IMR-90 (cell line): ENCODE measurements around the gene POU3F3. TPM values are rescaled to one million over a fixed set of nuclear protein-coding genes. Genes with fewer than 3 reads are reported as not detected.

ENCODE experiments used
- ATAC-seq: fragments of 200-7000 bp; cut with Tn5 transposase; 2 replicates; pipeline ENCODE4 v1.9.1; 2020; ENCODE audit warnings: low read depth, mild to moderate bottlenecking, moderate library complexity
- BruUV-seq: library from RNA; stranded (reverse); fragments of 400-500 nt; replicated peaks from 2 replicates; lab custom pipeline; 2021; lab: Mats Ljungman, UMichigan
- CTCF ChIA-PET: fragments of 300-600 bp; formaldehyde crosslinking; extraction: SDS; loops from one replicate; lab custom pipeline; 2021; ENCODE audit warnings: antibody characterized with exemption; lab: Yijun Ruan, JAX
- POLR2A ChIA-PET: fragments of 300-600 bp; sonication (Branson Sonifier 250); formaldehyde crosslinking; loops from one replicate; lab custom pipeline; 2022; ENCODE audit warnings: antibody characterized with exemption; ENCODE audit not compliant: unreplicated experiment; lab: Charles Lee
- DNase-seq: peaks from one replicate; pipeline ENCODE4 v3.0.0; 2013
- H2AFZ ChIP-seq: replicated peaks from 2 replicates; pipeline ENCODE3; 2013; ENCODE audit warnings: low read length, mild to moderate bottlenecking; ENCODE audit not compliant: poor library complexity
- H2AK5ac ChIP-seq: 2 replicates; pipeline ENCODE4 v1.6.1; 2013; ENCODE audit warnings: low read depth, low read length, inconsistent platforms
- H2AK9ac ChIP-seq: replicated peaks from 2 replicates; pipeline ENCODE3; 2013; ENCODE audit warnings: mild to moderate bottlenecking, low read depth, low read length, moderate library complexity; ENCODE audit not compliant: poor library complexity
- H2BK120ac ChIP-seq: 2 replicates; pipeline ENCODE4 v1.6.1; 2013; ENCODE audit warnings: low read depth, low read length, inconsistent platforms
- H2BK15ac ChIP-seq: 3 replicates; pipeline ENCODE4 v1.6.1; 2013; ENCODE audit warnings: low read depth, low read length, inconsistent platforms
- H2BK20ac ChIP-seq: 2 replicates; pipeline ENCODE4 v1.6.1; 2013; ENCODE audit warnings: low read depth, mild to moderate bottlenecking, inconsistent platforms, low read length, moderate library complexity
- H2BK5ac ChIP-seq: 2 replicates; pipeline ENCODE4 v1.6.1; 2013; ENCODE audit warnings: mild to moderate bottlenecking, low read depth, low read length, inconsistent platforms; ENCODE audit not compliant: poor library complexity, severe bottlenecking
- H3K14ac ChIP-seq: replicated peaks from 2 replicates; pipeline ENCODE4 v1.6.1; 2013; ENCODE audit warnings: low read depth, low read length, inconsistent platforms
- H3K18ac ChIP-seq: 2 replicates; pipeline ENCODE4 v1.6.1; 2013; ENCODE audit warnings: low read depth, low read length, control low read depth
- H3K23ac ChIP-seq: 2 replicates; pipeline ENCODE4 v1.6.1; 2013; ENCODE audit warnings: low read depth, low read length, inconsistent platforms
- H3K27ac ChIP-seq: 2 replicates; pipeline ENCODE4 v1.5.1; 2013; ENCODE audit warnings: mild to moderate bottlenecking, control low read depth, low read length; ENCODE audit not compliant: insufficient read depth
- H3K27me3 ChIP-seq: 2 replicates; pipeline ENCODE4 v1.6.1; 2013; ENCODE audit warnings: low read length; ENCODE audit not compliant: control insufficient read depth, insufficient read depth
- H3K36me3 ChIP-seq: 2 replicates; pipeline ENCODE4 v1.6.1; 2013; ENCODE audit warnings: low read length, mixed read lengths; ENCODE audit not compliant: control insufficient read depth, insufficient read depth
- H3K4ac ChIP-seq: 2 replicates; pipeline ENCODE4 v1.6.1; 2013; ENCODE audit warnings: low read depth, low read length, inconsistent platforms
- H3K4me1 ChIP-seq: 2 replicates; pipeline ENCODE4 v1.6.1; 2013; ENCODE audit warnings: low read length, mixed read lengths; ENCODE audit not compliant: control insufficient read depth, insufficient read depth
- H3K4me2 ChIP-seq: 2 replicates; pipeline ENCODE4 v1.6.1; 2013; ENCODE audit warnings: low read depth, mild to moderate bottlenecking, control low read depth, low read length, moderate library complexity
- H3K4me3 ChIP-seq: 2 replicates; pipeline ENCODE4 v1.5.1; 2013; ENCODE audit warnings: low read depth, mild to moderate bottlenecking, control low read depth, low read length, moderate library complexity; ENCODE audit not compliant: insufficient read depth
- H3K56ac ChIP-seq: 2 replicates; pipeline ENCODE4 v1.6.1; 2013; ENCODE audit warnings: low read length, inconsistent platforms; ENCODE audit not compliant: insufficient read depth; ENCODE audit errors: extremely low read depth
- H3K79me1 ChIP-seq, 2 experiments: 2 replicates each; pipeline ENCODE4 v1.6.1; 2013; ENCODE audit warnings: low read length in 2 of 2, inconsistent platforms in 1 of 2, low read depth in 1 of 2
- H3K9ac ChIP-seq: 2 replicates; pipeline ENCODE4 v1.6.1; 2013; ENCODE audit warnings: low read depth, low read length, control low read depth
- H3K9me1 ChIP-seq: 2 replicates; pipeline ENCODE4 v1.6.1; 2013; ENCODE audit warnings: low read length, inconsistent platforms; ENCODE audit not compliant: insufficient read depth
- H3K9me3 ChIP-seq: 2 replicates; pipeline ENCODE4 v1.6.1; 2013; ENCODE audit warnings: low read length; ENCODE audit not compliant: control insufficient read depth, insufficient read depth
- H4K20me1 ChIP-seq: 2 replicates; pipeline ENCODE4 v1.6.1; 2013; ENCODE audit warnings: low read length, inconsistent platforms; ENCODE audit not compliant: insufficient read depth
- H4K5ac ChIP-seq: 2 replicates; pipeline ENCODE4 v1.6.1; 2013; ENCODE audit warnings: mild to moderate bottlenecking, low read depth, low read length, control low read depth
- H4K8ac ChIP-seq, 2 experiments: 2 replicates each; pipeline ENCODE4 v1.6.1; 2013; ENCODE audit warnings: low read depth in 2 of 2, low read length in 2 of 2, control low read depth in 1 of 2, inconsistent platforms in 1 of 2
- H4K91ac ChIP-seq: 2 replicates; pipeline ENCODE4 v1.6.1; 2013; ENCODE audit warnings: low read depth, low read length, inconsistent platforms; ENCODE audit not compliant: insufficient read depth
- MAZ ChIP-seq: IDR thresholded peaks from 2 replicates; pipeline ENCODE4 v1.6.1; 2012; ENCODE audit warnings: low read depth, mild to moderate bottlenecking, low read length, improper control_type of control experiment, moderate library complexity, borderline replicate concordance
- NFE2L2 ChIP-seq: fragments of 150-350 bp; IDR thresholded peaks from 2 replicates; pipeline ENCODE4 v1.6.1; 2016; ENCODE audit warnings: low read depth, mild to moderate bottlenecking, low read length
- RAD21 ChIP-seq: IDR thresholded peaks from 2 replicates; pipeline ENCODE4 v1.6.1; 2012; ENCODE audit warnings: low read length, improper control_type of control experiment
- SMC3 ChIP-seq: fragments of 150-350 bp; IDR thresholded peaks from 2 replicates; pipeline ENCODE4 v1.6.1; 2016; ENCODE audit warnings: low read depth, mild to moderate bottlenecking, antibody characterized with exemption, low read length, moderate library complexity
- WGBS, 2 experiments: methylation state at CpG; one replicate each; pipeline versions ENCODE4 v1.1.5 to v1.1.7; 2013; ENCODE audit warnings: missing lambda C conversion rate in 2 of 2; ENCODE audit not compliant: insufficient read length in 1 of 2; ENCODE audit errors: extremely low coverage in 2 of 2; 5-methylcytosine and 5-hydroxymethylcytosine counted together
- dilution Hi-C: fragments of 300-500 bp; cut with HindIII; formaldehyde crosslinking; loops from one replicate; pipeline ENCODE4 v1.14.3; 2018; ENCODE audit warnings: low sequenced_read_pairs; ENCODE audit not compliant: unreplicated experiment
- in situ Hi-C: fragments of 300-500 bp; cut with MboI; formaldehyde crosslinking; loops from 3 replicates; pipeline ENCODE4 v1.14.3; 2019; ENCODE audit warnings: low sequenced_read_pairs, inconsistent platforms, mixed read lengths
- intact Hi-C: fragments of 100-400 bp; cut with micrococcal nuclease; formaldehyde crosslinking; loops from 2 replicates; pipeline ENCODE4 v1.10.0; 2022
- polyA plus RNA-seq, 3 experiments: library from polyadenylated mRNA; depleted of rRNA; stranded (reverse); fragments of >200 nt; gene quantifications; 2 replicates each; pipeline ENCODE4 v1.2.3, GENCODE V29; 2012; ENCODE audit warnings: low replicate concordance in 1 of 3
- total RNA-seq: library from RNA; depleted of rRNA; stranded (reverse); fragments of >200 nt; gene quantifications from 2 replicates; pipeline ENCODE4 v1.2.3, GENCODE V29; 2012
- TF ChIP-seq, protein P1 (sequence below): fragments of 150-350 bp; IDR thresholded peaks from 2 replicates; pipeline ENCODE4 v1.6.1; 2016; ENCODE audit warnings: low read depth, mild to moderate bottlenecking, low read length, moderate library complexity, borderline replicate concordance
- TF ChIP-seq, protein P2 (sequence below): fragments of 150-350 bp; IDR thresholded peaks from 2 replicates; pipeline ENCODE4 v1.6.1; 2017; ENCODE audit warnings: mild to moderate bottlenecking, antibody characterized with exemption, low read length, low read depth

POU3F3 gene
- total and polyA plus RNA-seq, 2 of the 4 experiments (the other 2 are of a cell fraction): not detected

DNA sequence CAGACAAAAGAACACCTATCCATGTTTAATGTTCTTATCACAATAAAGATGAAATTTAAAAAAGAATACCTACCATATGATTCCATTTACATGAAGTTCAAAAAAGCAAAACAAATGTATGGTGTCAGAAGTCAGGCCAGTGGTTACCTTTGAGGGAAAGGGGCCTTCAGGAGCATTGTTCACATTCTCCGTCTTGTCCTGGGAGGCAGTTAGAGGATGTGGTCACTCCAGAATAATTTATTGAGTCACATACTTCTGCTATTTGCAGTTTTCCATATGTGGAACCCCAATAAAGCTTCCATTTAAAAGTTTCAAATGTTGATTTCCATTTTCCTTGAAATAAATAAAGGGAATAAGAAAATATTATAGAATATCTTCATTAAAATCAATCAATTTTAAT lies 41.6 kb upstream of the POU3F3 start:
- Histone ChIP-seq H4K5ac (no peak overlapping the region), H2BK15ac (no peak overlapping the region), H3K4me2 (no peak overlapping the region), H2BK20ac (no peak overlapping the region), H4K91ac (no peak overlapping the region), H3K27ac (no peak overlapping the region), H2AFZ (no peak overlapping the region), H3K18ac (no peak overlapping the region), H3K36me3 (no peaks in the 10 kb centered on the region), H3K56ac (no peak overlapping the region), H3K14ac (no peak overlapping the region), H3K9ac (no peak overlapping the region), H3K4me1 (no peaks in the 10 kb centered on the region), H3K4me3 (no peak overlapping the region), H4K20me1 (no peaks in the 10 kb centered on the region), H2BK120ac (no peak overlapping the region), H3K27me3 (no peaks in the 10 kb centered on the region), H3K23ac (no peak overlapping the region), H3K79me1 (no peaks in the 10 kb centered on the region), H2BK5ac (no peak overlapping the region), H3K4ac (no peak overlapping the region), H4K8ac (no peak overlapping the region), H2AK9ac (no peak overlapping the region), H3K9me1 (no peaks in the 10 kb centered on the region), H3K9me3 (no peaks in the 10 kb centered on the region; the same call in 1 of the 2 replicates), H2AK5ac (no peak overlapping the region)
- ChIA-PET POLR2A (no interaction called here), CTCF (no interaction called here)
- no CpG with 5 or more reads among the region's 1 CpG for WGBS, 2 experiments
- no peak for DNase-seq
- dilution Hi-C loops (no loop called here), intact Hi-C loops (no loop called here), in situ Hi-C loops (no loop called here)
- BruUV-seq: no TSS peak
- TF ChIP-seq MAZ (no peak), NFE2L2 (no peak), RAD21 (no peak), SMC3 (no peak)
- TF ChIP-seq, protein P1, sequence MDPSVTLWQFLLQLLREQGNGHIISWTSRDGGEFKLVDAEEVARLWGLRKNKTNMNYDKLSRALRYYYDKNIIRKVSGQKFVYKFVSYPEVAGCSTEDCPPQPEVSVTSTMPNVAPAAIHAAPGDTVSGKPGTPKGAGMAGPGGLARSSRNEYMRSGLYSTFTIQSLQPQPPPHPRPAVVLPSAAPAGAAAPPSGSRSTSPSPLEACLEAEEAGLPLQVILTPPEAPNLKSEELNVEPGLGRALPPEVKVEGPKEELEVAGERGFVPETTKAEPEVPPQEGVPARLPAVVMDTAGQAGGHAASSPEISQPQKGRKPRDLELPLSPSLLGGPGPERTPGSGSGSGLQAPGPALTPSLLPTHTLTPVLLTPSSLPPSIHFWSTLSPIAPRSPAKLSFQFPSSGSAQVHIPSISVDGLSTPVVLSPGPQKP: no peak
- TF ChIP-seq, protein P2, sequence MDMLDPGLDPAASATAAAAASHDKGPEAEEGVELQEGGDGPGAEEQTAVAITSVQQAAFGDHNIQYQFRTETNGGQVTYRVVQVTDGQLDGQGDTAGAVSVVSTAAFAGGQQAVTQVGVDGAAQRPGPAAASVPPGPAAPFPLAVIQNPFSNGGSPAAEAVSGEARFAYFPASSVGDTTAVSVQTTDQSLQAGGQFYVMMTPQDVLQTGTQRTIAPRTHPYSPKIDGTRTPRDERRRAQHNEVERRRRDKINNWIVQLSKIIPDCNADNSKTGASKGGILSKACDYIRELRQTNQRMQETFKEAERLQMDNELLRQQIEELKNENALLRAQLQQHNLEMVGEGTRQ: no peak
- ATAC-seq: no peak
